ENCODE measurements around the gene LRBA.

- TF ChIP-seq CTCF (IDR thresholded peaks at IDR 0.05; ENCODE audit: borderline replicate concordance, extremely low read depth, low read length, poor library complexity, severe bottlenecking) (no peak), EZH2 (IDR thresholded peaks at IDR 0.05; ENCODE audit: borderline replicate concordance, low read depth, low read length, severe bottlenecking) (no peak)
Observed at GRCh38 chr4:150354214-150354796, 660.8 kb downstream of the LRBA start.
